Ramos (cell line): ENCODE measurements around the gene ADGRL3.
"Not testable (repeated sequence)": the region's sequence is repeated elsewhere in the genome, so short reads cannot be mapped to it uniquely, and the experiment has no call there.

Source experiments
- in situ Hi-C: fragments of 300-500 bp; cut with MboI; formaldehyde crosslinking; loops from one replicate; pipeline ENCODE4 v1.14.3; 2022; ENCODE audit warnings: low sequenced_read_pairs; ENCODE audit not compliant: unreplicated experiment

Gene ADGRL3

GRCh38 chr4:61675464-61675863, 475.3 kb downstream of the ADGRL3 start:
- in situ Hi-C loops = no loop called here

- in situ Hi-C loops = no loop called here
Observed at GRCh38 chr4:61678297-61678696, 478.2 kb downstream of the ADGRL3 start.

GRCh38 chr4:61693520-61693919, 493.4 kb downstream of the ADGRL3 start:
- in situ Hi-C loops = no loop called here

DNA sequence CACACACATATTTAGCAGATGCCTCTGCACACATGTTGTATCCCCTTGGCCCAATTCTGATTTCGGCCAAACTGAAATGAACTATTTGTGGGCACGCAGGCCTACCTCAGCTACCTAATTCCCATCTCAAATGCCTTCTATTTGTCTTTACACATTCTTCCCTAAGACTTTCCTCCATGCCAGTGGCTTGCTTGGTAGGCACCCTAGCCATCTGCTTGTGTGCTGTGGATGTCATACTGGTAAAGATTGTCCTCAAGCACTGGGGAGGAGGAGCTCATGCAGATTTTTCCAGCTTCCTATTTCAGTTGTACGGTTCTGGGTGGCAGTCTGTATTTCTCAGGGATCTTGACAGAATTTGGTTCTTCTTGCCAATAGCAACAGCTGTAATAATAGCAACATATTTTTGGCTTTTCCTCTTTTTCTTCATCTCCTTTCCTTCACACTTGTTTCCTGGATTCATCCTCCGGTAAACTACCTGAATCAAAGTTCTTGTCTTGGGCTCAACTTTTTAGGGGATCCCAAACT, 514.3 kb downstream of the ADGRL3 start:
- in situ Hi-C loops = no loop called here

- in situ Hi-C loops = no loop called here
Observed at GRCh38 chr4:61716426-61716825, 516.3 kb downstream of the ADGRL3 start.

GRCh38 chr4:61723492-61723891, 523.4 kb downstream of the ADGRL3 start:
- in situ Hi-C loops = no loop called here

GRCh38 chr4:61727286-61727685, 527.2 kb downstream of the ADGRL3 start:
- in situ Hi-C loops = no loop called here

DNA sequence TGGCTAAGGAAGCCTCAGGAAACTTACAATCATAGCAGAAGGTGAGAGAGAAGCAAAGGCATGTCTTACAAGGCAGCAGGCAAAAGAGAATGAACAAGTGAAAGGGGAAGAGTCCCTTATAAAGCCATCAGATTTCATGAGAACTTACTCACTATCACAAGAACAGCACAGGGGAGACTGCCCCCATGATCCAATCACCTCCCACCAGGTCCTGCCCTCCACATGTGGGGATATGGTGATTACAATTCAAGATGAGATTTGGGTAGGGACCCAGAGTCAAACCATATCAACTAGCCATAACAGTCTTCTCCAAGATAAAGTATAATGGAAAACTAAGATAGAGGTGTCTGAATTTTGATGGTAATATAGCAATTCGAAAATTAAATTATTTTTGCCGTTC, 534.3 kb downstream of the ADGRL3 start:
- in situ Hi-C loops = no loop called here

DNA sequence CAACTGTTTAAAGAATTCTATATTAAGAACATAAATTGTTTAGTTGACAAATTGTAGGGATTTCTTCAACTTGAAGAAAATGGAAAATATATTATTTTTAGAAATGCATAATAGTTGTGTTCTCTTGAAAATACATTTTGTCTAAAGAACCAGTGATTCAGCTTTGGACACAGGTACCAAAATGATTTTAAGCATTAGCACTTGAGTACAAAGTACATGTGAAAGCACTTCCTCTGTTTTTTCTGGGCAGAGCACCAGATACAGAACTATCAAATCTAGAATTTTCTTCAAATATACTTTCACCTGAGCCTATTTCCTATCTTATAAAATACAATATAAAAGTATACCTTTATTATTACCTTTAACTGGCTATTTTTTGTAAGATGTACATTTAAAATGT, 539.8 kb downstream of the ADGRL3 start:
- in situ Hi-C loops = no loop called here

GRCh38 chr4:61740886-61741285, 540.8 kb downstream of the ADGRL3 start:
- in situ Hi-C loops = no loop called here

GRCh38 chr4:61741327-61742096, 541.4 kb downstream of the ADGRL3 start:
- in situ Hi-C loops = no loop called here

DNA sequence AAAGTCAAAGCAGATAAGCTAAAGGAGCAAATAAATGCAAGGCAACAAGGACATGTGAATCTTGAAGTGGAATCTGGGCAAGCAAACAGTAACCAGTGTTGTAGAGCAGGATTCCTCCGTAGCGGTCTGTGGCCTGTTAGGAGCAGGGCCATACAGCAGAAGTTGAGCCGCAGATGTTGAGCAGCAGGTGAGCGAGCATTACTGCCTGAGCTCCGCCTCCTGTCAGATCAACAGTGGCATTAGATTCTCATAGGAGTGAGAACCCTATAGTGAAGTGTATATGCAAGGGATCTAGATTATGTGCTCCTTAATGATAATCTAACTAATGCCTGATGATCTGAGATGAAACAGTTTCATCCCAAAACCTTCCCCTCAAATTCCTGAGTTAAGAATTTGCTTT, 550.7 kb downstream of the ADGRL3 start:
- in situ Hi-C loops = no loop called here

DNA sequence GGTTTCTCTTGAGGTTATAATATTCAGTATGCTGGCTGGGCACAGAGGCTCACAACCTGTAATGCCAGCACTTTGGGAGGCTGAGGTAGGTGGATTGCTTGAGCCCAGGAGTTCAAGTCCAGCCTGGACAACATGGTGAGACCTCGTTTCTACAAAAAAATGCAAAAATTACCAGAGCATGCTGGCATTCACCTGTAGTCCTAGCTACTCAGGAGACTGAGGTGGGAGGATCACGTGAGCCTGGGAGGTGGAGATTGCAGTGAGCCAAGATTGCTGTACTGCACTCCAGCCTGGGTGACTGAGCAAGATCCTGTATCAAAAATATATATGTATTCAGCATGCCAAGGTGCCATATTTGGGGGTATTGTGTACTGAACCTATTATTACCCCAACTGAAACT, 552.5 kb downstream of the ADGRL3 start:
- in situ Hi-C loops = no loop called here

DNA sequence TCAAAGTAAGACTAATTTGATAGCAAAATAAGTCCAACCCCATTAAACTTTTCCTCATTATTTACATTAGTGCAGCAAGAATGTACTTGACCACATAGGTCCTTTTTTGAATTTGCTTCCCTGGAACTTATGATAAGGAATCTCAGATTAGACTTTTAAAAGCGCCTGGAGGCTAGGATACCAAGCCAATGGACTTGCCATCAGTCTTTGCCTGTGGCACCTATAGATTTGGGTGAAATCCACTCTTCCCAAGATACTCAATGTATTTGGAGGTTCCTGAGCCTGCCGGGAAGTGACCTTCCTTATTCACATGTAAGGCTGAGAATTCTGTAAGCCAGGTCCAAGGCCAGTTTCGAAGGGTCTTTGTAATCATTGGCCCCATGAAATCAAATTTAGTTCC, 553.6 kb downstream of the ADGRL3 start:
- in situ Hi-C loops = no loop called here

- in situ Hi-C loops = not testable (repeated sequence)
Observed at GRCh38 chr4:61756937-61757336, 556.8 kb downstream of the ADGRL3 start.

DNA sequence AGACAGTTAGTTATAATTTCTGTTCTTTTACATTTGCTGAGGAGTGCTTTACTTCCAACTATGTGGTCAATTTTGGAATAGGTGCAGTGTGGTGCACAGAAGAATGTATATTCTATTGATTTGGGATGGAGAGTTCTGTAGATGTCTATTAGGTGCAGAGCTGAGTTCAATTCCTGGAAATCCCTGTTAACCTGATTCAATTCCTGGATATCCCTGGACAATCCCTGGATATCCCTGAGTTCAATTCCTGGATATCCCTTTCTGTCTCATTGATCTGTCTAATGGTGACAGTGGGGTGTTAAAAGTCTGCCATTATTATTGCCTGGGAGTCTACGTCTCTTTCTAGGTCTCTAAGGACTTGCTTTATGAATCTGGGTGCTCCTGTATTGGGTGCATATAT, 557.9 kb downstream of the ADGRL3 start:
- in situ Hi-C loops = not testable (repeated sequence)

GRCh38 chr4:61758596-61758995, 558.5 kb downstream of the ADGRL3 start:
- in situ Hi-C loops = not testable (repeated sequence)

DNA sequence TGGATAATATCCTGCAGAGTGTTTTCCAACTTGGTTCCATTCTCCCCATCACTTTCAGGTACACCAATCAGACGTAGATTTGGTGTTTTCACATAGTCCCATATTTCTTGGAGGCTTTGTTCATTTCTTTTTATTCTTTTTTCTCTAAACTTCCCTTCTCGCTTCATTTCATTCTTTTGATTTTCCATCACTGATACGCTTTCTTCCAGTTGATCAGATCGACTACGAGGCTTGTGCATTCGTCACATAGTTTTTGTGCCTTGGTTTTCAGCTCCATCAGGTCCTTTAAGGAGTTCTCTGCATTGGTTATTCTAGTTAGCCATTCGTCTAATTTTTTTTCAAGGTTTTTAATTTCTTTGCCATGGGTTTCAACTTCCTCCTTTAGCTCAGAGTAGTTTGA, 559.1 kb downstream of the ADGRL3 start:
- in situ Hi-C loops = not testable (repeated sequence)

DNA sequence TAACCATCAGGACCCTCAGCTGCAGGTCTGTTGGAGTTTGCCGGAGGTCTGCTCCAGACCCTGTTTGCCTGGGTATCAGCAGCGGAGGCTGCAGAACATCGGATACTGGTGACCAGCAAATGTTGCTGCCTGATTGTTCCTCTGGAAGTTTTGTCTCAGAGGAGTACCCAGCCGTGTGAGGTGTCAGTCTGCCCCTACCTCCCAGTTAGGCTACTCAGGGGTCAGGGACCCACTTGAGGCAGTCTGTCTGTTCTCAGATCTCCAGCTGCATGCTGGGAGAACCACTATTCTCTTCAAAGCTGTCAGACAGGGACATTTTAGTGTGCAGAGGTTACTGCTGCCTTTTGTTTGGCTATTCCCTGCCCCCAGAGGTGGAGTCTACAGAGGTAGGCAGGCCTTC, 559.8 kb downstream of the ADGRL3 start:
- in situ Hi-C loops = not testable (repeated sequence)

DNA sequence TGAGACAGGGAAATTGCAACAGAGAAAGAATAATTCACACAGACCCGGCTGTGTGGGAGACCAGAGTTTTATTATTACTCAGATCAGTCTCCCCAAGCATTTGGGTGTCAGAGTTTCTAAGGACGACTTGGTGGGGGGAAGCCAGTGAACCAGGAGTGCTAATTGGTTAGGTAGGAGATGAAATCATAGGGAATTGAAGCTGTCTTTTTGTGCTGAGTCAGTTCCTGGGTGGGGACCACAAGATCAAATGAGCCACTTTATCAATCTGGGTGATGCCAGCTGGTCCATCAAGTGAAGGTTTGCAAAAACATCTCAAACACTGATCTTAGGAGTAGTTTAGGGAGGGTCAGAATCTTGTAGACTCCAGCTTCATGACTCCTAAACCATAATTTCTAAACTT, 560.7 kb downstream of the ADGRL3 start:
- in situ Hi-C loops = no loop called here

DNA sequence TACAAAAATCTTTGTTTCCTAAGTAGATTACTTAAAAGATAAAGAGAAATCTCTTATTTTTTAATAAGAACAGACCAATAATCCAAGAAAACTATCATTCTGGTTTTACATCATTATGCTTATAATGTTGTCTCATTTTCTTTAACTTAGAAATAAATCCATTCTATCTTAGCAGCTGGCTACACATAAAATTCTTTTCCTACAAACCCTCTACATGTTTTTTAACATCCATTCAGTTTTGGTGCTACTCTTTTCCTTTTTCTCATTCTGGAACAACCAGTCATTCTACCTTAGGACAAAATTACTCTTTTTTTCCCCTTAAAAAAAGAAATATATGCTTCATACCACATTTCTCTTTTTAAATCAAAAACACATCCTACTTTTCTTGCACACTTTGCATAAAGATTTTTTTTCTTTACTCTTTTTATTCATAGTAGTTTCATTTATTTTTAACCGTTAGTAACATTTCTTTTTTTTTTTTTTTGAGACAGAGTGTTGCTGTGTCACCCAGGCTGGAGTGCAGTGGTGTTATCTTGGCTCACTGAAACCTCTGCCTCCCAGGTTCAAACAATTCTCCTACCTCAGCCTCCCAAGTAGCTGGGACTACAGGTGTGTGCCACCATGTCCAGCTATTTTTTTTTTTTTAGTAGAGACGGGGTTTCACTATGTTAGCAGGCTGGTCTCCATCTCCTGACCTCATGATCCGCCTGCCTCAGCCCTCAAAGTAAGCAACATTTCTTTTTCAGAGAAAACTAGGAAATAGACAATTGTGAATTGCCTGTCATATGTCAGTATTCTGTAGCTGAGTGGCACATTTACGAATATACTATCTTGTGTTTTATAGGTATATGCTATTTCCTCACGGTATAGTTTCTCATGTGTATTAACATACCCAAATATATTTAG, 562.8 kb downstream of the ADGRL3 start:
- in situ Hi-C loops = no loop called here
